Ovary (tissue), 9 donors: ENCODE results near the gene TTC22. TPM values are rescaled to one million over a fixed set of nuclear protein-coding genes. Genes with fewer than 3 reads are reported as not detected.

Experiments
- DNase-seq, 5 donors: peaks; one replicate each; pipeline ENCODE4 v3.0.0-alpha.2; 2019 to 2020
- H3K27ac ChIP-seq, 2 donors: fragments of 200-600 bp; one replicate each; pipeline versions ENCODE4 v1.5.1 to v1.8.0; 2019 to 2022
- H3K27me3 ChIP-seq: fragments of 200-600 bp; one replicate; pipeline ENCODE4 v1.8.0; 2022
- H3K36me3 ChIP-seq: fragments of 200-600 bp; sonication (generic); one replicate; pipeline ENCODE4 v1.5.1; 2019
- H3K4me1 ChIP-seq: one replicate; pipeline ENCODE4 v1.8.1; 2013; ENCODE audit warnings: mild to moderate bottlenecking, moderate library complexity; ENCODE audit not compliant: insufficient read depth
- H3K4me3 ChIP-seq: fragments of 200-600 bp; sonication (generic); one replicate; pipeline ENCODE4 v1.5.1; 2017
- H3K9me3 ChIP-seq, 2 donors: fragments of 200-600 bp in 1 of 2; sonication (generic) in 1 of 2; one replicate each; pipeline versions ENCODE4 v1.5.1 to v1.8.1; 2013 to 2019; ENCODE audit warnings: mild to moderate bottlenecking in 1 of 2, moderate library complexity in 1 of 2
- EP300 ChIP-seq: sonication (generic); formaldehyde crosslinking; IDR thresholded peaks from one replicate; pipeline ENCODE4 v1.6.1; 2017; ENCODE audit warnings: antibody characterized with exemption
- POLR2A ChIP-seq: fragments of 450-650 bp; IDR thresholded peaks from one replicate; pipeline ENCODE4 v1.6.1; 2017; ENCODE audit warnings: antibody characterized with exemption, mild to moderate bottlenecking, moderate library complexity
- WGBS, 3 donors: extraction: QIAGEN DNeasy Blood & Tissue Kit in 1 of 3; methylation state at CpG; one replicate each; pipeline versions ENCODE4 v1.1.5 to v1.1.7; 2013 to 2017; 5-methylcytosine and 5-hydroxymethylcytosine counted together
- intact Hi-C, 4 donors: fragments of 100-400 bp; cut with DNase I; formaldehyde crosslinking; loops; one replicate each; pipeline versions ENCODE4 v1.11.0 to v1.15.1; 2022 to 2023
- polyA plus RNA-seq, 2 donors: library from polyadenylated mRNA; stranded (reverse); fragments of 200-250 nt in 1 of 2; fragments of 350-450 nt in 1 of 2; fragmentation: Illumina TruSeq in 1 of 2; extraction: RNeasy Lipid Tissue Mini Kit (QIAGEN cat#74804) in 1 of 2; gene quantifications; one replicate each; pipeline ENCODE4 v1.2.3, GENCODE V29; 2013 to 2014
- total RNA-seq, 7 donors: library from RNA; depleted of rRNA in 2 of 7; stranded (reverse); fragments of >200 nt in 2 of 7; fragmentation: NEBNext Ultra II Directional in 3 of 7; extraction: Animal tissue kit (Norgen Biotek cat#: 25700) in 3 of 7; gene quantifications; one replicate each; pipeline versions ENCODE4 v1.1.0 to v1.2.4, GENCODE V29; 2016 to 2023
- TF ChIP-seq, protein P1 (sequence below), 3 donors: fragments of 450-650 bp in 2 of 3; fragments of 200-600 bp in 1 of 3; IDR thresholded peaks; one replicate each; pipeline versions ENCODE4 v1.5.1 to v1.8.0; 2016 to 2022; ENCODE audit warnings: antibody characterized with exemption in 3 of 3, mild to moderate bottlenecking in 1 of 3
- donor health status: DM: no; HTN: no; CAD: no; lungs with moderate emphysema.
- donor health status: DM: no; HTN: no; CAD: no.
- donor health status: Bipolar disorder and iron deficiency.
- donor health status: DM: yes; HTN: yes; CAD: no.
- donor health status: DM: no; HTN: no; CAD: no.
- donor health status: DM: yes; HTN: yes; CAD: no.

TTC22 gene
- total and polyA plus RNA-seq, 9 donors = 0.13 to 9.1 (median 0.83) TPM

DNA sequence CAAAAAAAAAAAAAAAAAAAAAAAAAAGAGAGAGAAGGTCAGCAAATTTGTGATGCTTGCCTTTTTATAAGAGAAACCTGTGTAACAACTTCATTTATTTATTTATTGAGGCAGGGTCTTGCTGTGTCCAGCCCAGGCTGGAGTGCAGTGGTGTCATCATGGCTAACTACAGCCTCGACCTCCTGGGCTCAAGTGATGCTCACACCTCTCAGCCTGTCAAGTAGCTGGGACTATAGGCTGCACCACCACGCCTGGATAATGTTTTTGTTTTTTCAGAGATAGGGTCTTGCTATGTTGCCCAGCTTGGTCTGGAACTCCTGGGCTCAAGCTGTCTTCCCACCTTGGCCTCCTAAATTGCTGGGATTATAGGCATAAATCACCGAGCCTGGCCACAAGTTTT, 43.4 kb upstream of the TTC22 start:
- Histone ChIP-seq H3K27ac (no peak overlapping the region), H3K9me3 (no peaks in the 10 kb centered on the region), H3K4me1 (no peaks in the 10 kb centered on the region), H3K27me3 (no peaks in the 10 kb centered on the region), H3K4me3 (no peak overlapping the region), H3K36me3 (no peaks in the 10 kb centered on the region)
- intact Hi-C loops = no loop called here
- WGBS, 3 donors = 80 to 95% (median 82%) methylated on average over 3 of the region's 3 CpGs
- DNase-seq = no peak
- no peak for TF ChIP-seq POLR2A
- no peak for TF ChIP-seq EP300
- TF ChIP-seq, protein P1, sequence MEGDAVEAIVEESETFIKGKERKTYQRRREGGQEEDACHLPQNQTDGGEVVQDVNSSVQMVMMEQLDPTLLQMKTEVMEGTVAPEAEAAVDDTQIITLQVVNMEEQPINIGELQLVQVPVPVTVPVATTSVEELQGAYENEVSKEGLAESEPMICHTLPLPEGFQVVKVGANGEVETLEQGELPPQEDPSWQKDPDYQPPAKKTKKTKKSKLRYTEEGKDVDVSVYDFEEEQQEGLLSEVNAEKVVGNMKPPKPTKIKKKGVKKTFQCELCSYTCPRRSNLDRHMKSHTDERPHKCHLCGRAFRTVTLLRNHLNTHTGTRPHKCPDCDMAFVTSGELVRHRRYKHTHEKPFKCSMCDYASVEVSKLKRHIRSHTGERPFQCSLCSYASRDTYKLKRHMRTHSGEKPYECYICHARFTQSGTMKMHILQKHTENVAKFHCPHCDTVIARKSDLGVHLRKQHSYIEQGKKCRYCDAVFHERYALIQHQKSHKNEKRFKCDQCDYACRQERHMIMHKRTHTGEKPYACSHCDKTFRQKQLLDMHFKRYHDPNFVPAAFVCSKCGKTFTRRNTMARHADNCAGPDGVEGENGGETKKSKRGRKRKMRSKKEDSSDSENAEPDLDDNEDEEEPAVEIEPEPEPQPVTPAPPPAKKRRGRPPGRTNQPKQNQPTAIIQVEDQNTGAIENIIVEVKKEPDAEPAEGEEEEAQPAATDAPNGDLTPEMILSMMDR (IDR thresholded peaks at IDR 0.05) = no peak

DNA sequence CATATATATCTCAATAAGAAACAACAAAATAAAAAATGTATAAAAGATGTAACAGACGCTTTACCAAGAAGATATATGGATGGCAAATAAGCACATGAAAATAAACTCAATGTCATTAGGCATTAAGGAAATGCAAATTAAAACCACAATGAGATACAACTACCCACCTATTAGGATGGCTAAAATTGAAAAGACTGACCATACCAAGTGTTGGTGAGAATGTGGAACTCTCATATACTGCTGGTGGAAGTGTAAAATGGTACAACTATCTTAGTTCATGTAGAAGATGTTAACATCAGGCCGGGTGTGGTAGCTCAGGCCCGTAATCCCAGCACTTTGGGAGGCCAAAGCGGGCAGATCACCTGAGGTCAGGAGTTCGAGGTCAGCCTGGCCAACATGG, 42.3 kb upstream of the TTC22 start:
- Histone ChIP-seq H3K4me1 (no peaks in the 10 kb centered on the region), H3K9me3 (no peaks in the 10 kb centered on the region), H3K27ac (no peak overlapping the region), H3K36me3 (no peaks in the 10 kb centered on the region), H3K4me3 (no peak overlapping the region), H3K27me3 (no peaks in the 10 kb centered on the region)
- no peak for DNase-seq
- TF ChIP-seq POLR2A (no peak), EP300 (no peak)
- TF ChIP-seq, protein P1 (IDR thresholded peaks at IDR 0.05) = no peak
- intact Hi-C loops = no loop called here
- 77 to 89% (median 88%) methylated on average over 5 of the region's 5 CpGs for WGBS, 3 donors

DNA sequence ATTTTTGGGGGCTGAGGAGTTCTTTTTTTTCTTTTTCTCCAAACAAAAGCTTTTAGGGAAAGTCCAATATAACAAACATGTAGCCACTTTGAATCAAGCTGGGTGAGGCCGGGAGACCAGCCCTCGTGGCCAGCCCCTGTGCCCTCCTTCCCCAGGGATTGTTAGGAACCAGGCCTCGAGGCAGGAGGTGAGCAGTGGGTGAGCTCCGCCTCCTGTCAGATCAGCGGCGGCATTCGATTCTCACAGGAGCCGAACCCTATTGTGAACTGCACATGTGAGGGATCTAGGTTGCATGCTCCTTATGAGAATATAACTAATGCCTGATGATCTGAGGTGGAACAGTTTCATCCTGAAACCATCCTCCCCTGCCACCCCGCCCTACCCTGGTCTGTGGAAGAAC, 41.8 kb upstream of the TTC22 start:
- intact Hi-C loops = no loop called here
- TF ChIP-seq, protein P1 (IDR thresholded peaks at IDR 0.05) = no peak
- no peak for TF ChIP-seq EP300
- DNase-seq = no peak

DNA sequence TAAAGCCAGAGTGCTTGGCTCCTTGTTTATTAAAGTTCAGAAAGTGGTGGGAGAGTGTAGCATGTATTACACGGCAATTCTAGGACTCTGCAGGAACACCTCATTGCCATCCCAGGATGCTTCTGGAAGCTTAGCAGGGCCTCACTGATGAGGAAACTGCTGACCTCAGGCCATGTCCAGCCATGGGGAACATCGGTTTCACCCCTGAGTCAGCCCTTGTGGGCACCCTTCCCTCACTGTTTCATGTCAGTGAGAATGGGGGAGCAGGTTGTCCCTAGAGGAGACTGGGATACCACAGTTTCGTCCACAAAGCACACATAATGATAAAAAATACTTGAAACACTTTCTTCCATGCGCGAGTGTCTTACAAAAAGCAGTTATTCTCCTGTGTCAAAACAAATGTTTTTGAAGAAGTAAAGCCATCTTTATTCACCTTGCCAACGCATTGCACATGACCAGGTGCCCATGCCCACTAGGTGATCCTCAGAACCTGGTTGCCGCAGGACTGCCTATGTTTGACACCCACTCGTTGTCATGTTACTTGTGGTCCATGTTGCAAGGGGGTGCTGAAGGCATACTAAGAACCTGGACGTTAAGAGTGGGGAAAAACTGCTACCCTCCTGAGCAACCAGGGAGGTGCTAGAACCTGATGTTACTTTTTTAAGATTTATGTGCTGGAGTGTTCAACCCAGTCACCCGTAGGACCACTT, 41.2 kb upstream of the TTC22 start:
- intact Hi-C loops = no loop called here
- 85 to 91% (median 90%) methylated on average over 10 of the region's 10 CpGs for WGBS, 3 donors

More for the DNA sequence above, 41.8 kb upstream of the TTC22 start:
- WGBS, 3 donors = 82% methylated on average over 9 of the region's 9 CpGs
- H3K27me3 ChIP-seq = no peaks in the 10 kb centered on the region
- no peak overlapping the region for H3K27ac ChIP-seq
- H3K9me3 ChIP-seq = no peaks in the 10 kb centered on the region
- H3K4me3 ChIP-seq = no peak overlapping the region
- no peaks in the 10 kb centered on the region for H3K4me1 ChIP-seq
- no peaks in the 10 kb centered on the region for H3K36me3 ChIP-seq

More for the DNA sequence above, 41.2 kb upstream of the TTC22 start:
- DNase-seq = no peak
- H3K36me3 ChIP-seq = no peaks in the 10 kb centered on the region
- no peaks in the 10 kb centered on the region for H3K27me3 ChIP-seq
- no peak overlapping the region for H3K4me3 ChIP-seq
- H3K4me1 ChIP-seq = no peaks in the 10 kb centered on the region
- H3K9me3 ChIP-seq = no peaks in the 10 kb centered on the region
- TF ChIP-seq, protein P1 (IDR thresholded peaks at IDR 0.05) = no peak
- no peak for TF ChIP-seq POLR2A
- no peak for TF ChIP-seq EP300
- H3K27ac ChIP-seq = no peak overlapping the region
